Caco-2 (cell line): ENCODE data around the gene NUP62CL. TPM values are rescaled to one million over a fixed set of nuclear protein-coding genes. Genes with fewer than 3 reads are reported as not detected.
"Not testable (repeated sequence)": the region's sequence is repeated elsewhere in the genome, so short reads cannot be mapped to it uniquely, and the experiment has no call there.

Experiments
- BruUV-seq: library from RNA; stranded (reverse); fragments of 400-500 nt; replicated peaks from 2 replicates; lab custom pipeline; 2021; lab: Mats Ljungman, UMichigan
- CTCF ChIA-PET: fragments of 300-600 bp; sonication (Branson Sonifier 250); formaldehyde crosslinking; loops from one replicate; lab custom pipeline; 2022; ENCODE audit warnings: antibody characterized with exemption; lab: Charles Lee
- POLR2A ChIA-PET: fragments of 300-600 bp; sonication (Branson Sonifier 250); formaldehyde crosslinking; loops from one replicate; lab custom pipeline; 2022; ENCODE audit warnings: antibody characterized with exemption; lab: Charles Lee
- DNase-seq, 2 experiments: peaks; one replicate each; pipeline versions ENCODE4 v3.0.0 to v3.0.0-alpha.2; 2020 to 2022
- H3K27me3 ChIP-seq: replicated peaks from 2 replicates; pipeline ENCODE4 v1.6.0; 2011; ENCODE audit warnings: low read length; ENCODE audit not compliant: control insufficient read depth, insufficient read depth
- H3K36me3 ChIP-seq: 2 replicates; pipeline ENCODE4 v1.5.1; 2011; ENCODE audit warnings: low read length; ENCODE audit not compliant: control insufficient read depth, insufficient read depth
- H3K4me1 ChIP-seq: fragments of 250-450 bp; sonication (Bioruptor Pico); 2 replicates; pipeline ENCODE4 v1.5.1; 2020; ENCODE audit warnings: mild to moderate bottlenecking
- H3K4me3 ChIP-seq: 2 replicates; pipeline ENCODE4 v1.5.1; 2011; ENCODE audit warnings: low read depth, mild to moderate bottlenecking, control low read depth, low read length
- H3K9me3 ChIP-seq: fragments of 250-450 bp; sonication (Bioruptor Pico); 2 replicates; pipeline ENCODE4 v1.5.1; 2020; ENCODE audit warnings: mild to moderate bottlenecking, moderate library complexity
- H3K27ac Mint-ChIP-seq: one replicate; pipeline ENCODE4 v1.8.0; 2022; ENCODE audit warnings: mixed read lengths; ENCODE audit not compliant: unreplicated experiment
- H3K27me3 Mint-ChIP-seq: one replicate; pipeline ENCODE4 v1.8.0; 2022; ENCODE audit warnings: mixed read lengths; ENCODE audit not compliant: insufficient read depth, unreplicated experiment
- H3K36me3 Mint-ChIP-seq: one replicate; pipeline ENCODE4 v1.8.0; 2022; ENCODE audit warnings: mild to moderate bottlenecking, mixed read lengths; ENCODE audit not compliant: insufficient read depth, unreplicated experiment
- H3K4me1 Mint-ChIP-seq: one replicate; pipeline ENCODE4 v1.8.0; 2022; ENCODE audit warnings: low read depth, mixed read lengths; ENCODE audit not compliant: unreplicated experiment
- H3K4me3 Mint-ChIP-seq: one replicate; pipeline ENCODE4 v1.8.0; 2022; ENCODE audit warnings: mild to moderate bottlenecking, moderate library complexity, mixed read lengths; ENCODE audit not compliant: unreplicated experiment
- H3K9me3 Mint-ChIP-seq: one replicate; pipeline ENCODE4 v1.8.0; 2022; ENCODE audit warnings: mixed read lengths; ENCODE audit not compliant: unreplicated experiment
- CTCF ChIP-seq, 2 experiments: fragments of 200-600 bp in 1 of 2; IDR thresholded peaks; 1 replicate in 1 of 2; 2 replicates in 1 of 2; pipeline versions ENCODE4 v1.5.1 to v1.8.0; 2011 to 2022; ENCODE audit warnings: antibody characterized with exemption in 1 of 2, control low read depth in 1 of 2, inconsistent platforms in 1 of 2, low read depth in 1 of 2, low read length in 1 of 2, mild to moderate bottlenecking in 1 of 2, moderate library complexity in 1 of 2; ENCODE audit not compliant: insufficient read depth in 1 of 2, severe bottlenecking in 1 of 2, unreplicated experiment in 1 of 2
- intact Hi-C: fragments of 100-400 bp; cut with micrococcal nuclease; formaldehyde crosslinking; loops from one replicate; pipeline ENCODE4 v1.10.0; 2022; ENCODE audit not compliant: unreplicated experiment
- total RNA-seq: library from RNA; stranded (reverse); gene quantifications from 2 replicates; pipeline ENCODE4 v1.2.3, GENCODE V29; 2022

NUP62CL gene
- total RNA-seq, 1 experiment from 2014 or later: 1.00 TPM

- Mint-ChIP-seq H3K9me3 (no peaks in the 10 kb centered on the region), H3K4me1 (no peaks in the 10 kb centered on the region), H3K27me3 (no peaks in the 10 kb centered on the region), H3K27ac (no peak overlapping the region), H3K4me3 (no peak overlapping the region), H3K36me3 (no peaks in the 10 kb centered on the region)
- intact Hi-C loops: no loop called here
- no peak overlapping the region for H3K4me3 ChIP-seq
- BruUV-seq: no TSS peak
- TF ChIP-seq CTCF (IDR thresholded peaks at IDR 0.05; ENCODE audit: insufficient read depth in 1 of 2, low read depth in 1 of 2, low read length in 1 of 2, severe bottlenecking in 1 of 2, unreplicated experiment in 1 of 2): no peak
- H3K4me1 ChIP-seq: no peaks in the 10 kb centered on the region
- POLR2A ChIA-PET: no interaction called here
- CTCF ChIA-PET: no interaction called here
- H3K9me3 ChIP-seq: no peaks in the 10 kb centered on the region
- DNase-seq: no peak
- no peaks in the 10 kb centered on the region for H3K36me3 ChIP-seq
- H3K27me3 ChIP-seq: no peaks in the 10 kb centered on the region
These were observed 38.9 kb downstream of the NUP62CL start for GRCh38 chrX:107167163-107167921.

GRCh38 chrX:107157618-107158017 is 48.6 kb downstream of the NUP62CL start:
- H3K27me3 ChIP-seq, CTCF ChIA-PET, H3K36me3 Mint-ChIP-seq, H3K9me3 Mint-ChIP-seq, POLR2A ChIA-PET, H3K4me1 ChIP-seq, H3K4me1 Mint-ChIP-seq, H3K27me3 Mint-ChIP-seq, H3K27ac Mint-ChIP-seq, BruUV-seq, H3K9me3 ChIP-seq, H3K36me3 ChIP-seq, H3K4me3 ChIP-seq, DNase-seq, intact Hi-C loops, H3K4me3 Mint-ChIP-seq: not testable (repeated sequence)

GRCh38 chrX:107155621-107156430 is 50.4 kb downstream of the NUP62CL start:
- H3K9me3 ChIP-seq, H3K4me1 Mint-ChIP-seq, H3K27ac Mint-ChIP-seq, POLR2A ChIA-PET, H3K36me3 Mint-ChIP-seq, H3K9me3 Mint-ChIP-seq, DNase-seq, H3K27me3 Mint-ChIP-seq, intact Hi-C loops, CTCF ChIA-PET, H3K27me3 ChIP-seq, H3K4me1 ChIP-seq, BruUV-seq, H3K36me3 ChIP-seq: not testable (repeated sequence)
- H3K4me3 ChIP-seq: peak overlapping the region; percentile 12; the same call in 1 of the 2 replicates
- peak overlapping the region; percentile 65 for H3K4me3 Mint-ChIP-seq
